ACC112 (cell line): ENCODE data around the gene AGAP1.

Experiments used
- H2AFZ ChIP-seq: fragments of 200-600 bp; sonication (generic); one replicate; pipeline ENCODE4 v1.6.0; 2017; ENCODE audit warnings: antibody characterized with exemption, low read length; ENCODE audit not compliant: unreplicated experiment
- H3K27ac ChIP-seq: fragments of 200-600 bp; sonication (generic); 2 replicates; pipeline ENCODE4 v1.5.1; 2014; ENCODE audit warnings: low read depth, mild to moderate bottlenecking, antibody characterized with exemption, low read length, moderate library complexity
- H3K27me3 ChIP-seq: fragments of 200-600 bp; sonication (generic); 2 replicates; pipeline ENCODE4 v1.6.1; 2014; ENCODE audit warnings: mild to moderate bottlenecking, antibody characterized with exemption, low read length, moderate library complexity, mixed read lengths; ENCODE audit not compliant: insufficient read depth
- H3K36me3 ChIP-seq: fragments of 200-600 bp; sonication (generic); 2 replicates; pipeline ENCODE4 v1.6.1; 2016; ENCODE audit warnings: mild to moderate bottlenecking, antibody characterized with exemption, low read length, moderate library complexity, mixed read lengths; ENCODE audit not compliant: insufficient read depth
- H3K4me1 ChIP-seq: fragments of 200-600 bp; sonication (generic); one replicate; pipeline ENCODE4 v1.6.1; 2016; ENCODE audit warnings: low read length, mixed read lengths; ENCODE audit not compliant: insufficient read depth, unreplicated experiment, control insufficient read depth
- H3K4me3 ChIP-seq: fragments of 200-600 bp; sonication (generic); 2 replicates; pipeline ENCODE4 v1.5.1; 2014; ENCODE audit warnings: mild to moderate bottlenecking, low read depth, low read length
- H3K79me2 ChIP-seq: fragments of 200-600 bp; sonication (generic); one replicate; pipeline ENCODE4 v1.6.0; 2016; ENCODE audit warnings: low read length; ENCODE audit not compliant: control insufficient read depth, unreplicated experiment, insufficient read depth

Gene AGAP1

DNA sequence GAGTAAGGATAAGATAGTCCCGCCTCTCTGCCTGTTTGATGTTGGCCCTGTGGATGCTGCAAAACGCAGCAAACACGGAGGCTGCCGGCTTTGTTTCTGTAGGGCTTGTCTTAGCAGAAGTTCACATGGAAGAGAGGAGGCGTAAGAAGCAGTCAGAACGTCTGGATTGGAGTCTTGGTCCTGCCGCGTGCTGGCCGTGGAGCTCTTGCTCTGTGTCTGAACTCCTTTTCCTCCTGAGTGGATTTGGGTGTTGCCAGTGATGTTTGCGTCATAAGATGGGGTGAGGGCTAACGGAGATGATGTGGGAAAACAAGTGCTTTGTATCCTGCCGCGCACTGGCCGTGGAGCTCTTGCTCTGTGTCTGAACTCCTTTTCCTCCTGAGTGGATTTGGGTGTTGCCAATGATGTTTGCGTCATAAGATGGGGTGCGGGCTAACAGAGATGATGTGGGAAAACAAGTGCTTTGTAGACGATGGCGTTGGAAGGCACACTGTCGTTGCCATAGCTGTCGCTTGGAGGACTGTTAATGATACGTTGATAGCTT is 240.9 kb downstream of the AGAP1 start:
- Histone ChIP-seq H2AFZ (no peak overlapping the region), H3K4me3 (no peak overlapping the region), H3K79me2 (no peaks in the 10 kb centered on the region), H3K27ac (no peak overlapping the region), H3K36me3 (no peaks in the 10 kb centered on the region), H3K27me3 (no peaks in the 10 kb centered on the region), H3K4me1 (no peaks in the 10 kb centered on the region)

DNA sequence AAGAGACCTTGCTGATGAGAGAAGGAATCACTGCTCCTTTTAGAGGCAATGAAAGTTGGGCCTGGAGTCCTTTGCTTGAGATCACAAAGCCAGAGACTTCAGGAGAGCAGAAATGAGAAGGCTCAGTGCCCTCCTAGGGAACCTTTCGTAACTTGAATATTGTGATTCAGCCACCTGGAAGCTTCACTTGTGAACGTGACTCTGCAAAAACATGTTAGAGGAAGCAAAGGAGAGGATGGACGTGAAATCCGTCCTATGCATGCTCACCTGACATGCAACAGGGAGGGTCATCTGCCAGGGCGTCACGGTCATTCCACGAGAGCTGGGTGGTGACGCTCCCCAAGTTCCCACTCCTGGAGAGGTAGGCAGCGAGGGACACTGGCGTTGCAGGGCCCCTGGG is 243.6 kb downstream of the AGAP1 start:
- Histone ChIP-seq H3K4me3 (no peak overlapping the region), H3K27me3 (no peaks in the 10 kb centered on the region), H3K27ac (no peak overlapping the region), H2AFZ (no peak overlapping the region), H3K79me2 (no peaks in the 10 kb centered on the region), H3K36me3 (no peaks in the 10 kb centered on the region), H3K4me1 (no peaks in the 10 kb centered on the region)

DNA sequence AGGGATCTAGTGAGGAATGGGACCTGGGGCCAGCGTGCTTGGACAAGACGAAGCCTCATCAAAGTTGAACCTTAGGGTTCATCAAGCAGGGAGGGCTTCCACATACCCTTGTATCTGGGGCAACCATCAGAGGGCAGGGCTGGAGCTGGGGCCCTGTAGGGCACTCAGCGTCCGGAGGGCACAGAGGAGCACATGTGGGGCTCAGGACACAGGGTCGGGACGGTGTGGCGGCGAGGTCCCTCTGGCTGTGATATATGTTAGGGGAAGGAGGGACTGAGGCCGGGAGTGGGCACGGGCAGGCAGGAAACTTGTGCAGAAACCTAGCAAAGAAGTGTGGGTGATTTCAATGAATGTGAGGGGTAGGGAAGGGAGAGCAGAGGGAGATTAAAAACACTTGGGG is 244.0 kb downstream of the AGAP1 start:
- no peak overlapping the region for H3K27ac ChIP-seq
- no peak overlapping the region for H3K4me3 ChIP-seq
- H3K27me3 ChIP-seq: no peaks in the 10 kb centered on the region
- no peaks in the 10 kb centered on the region for H3K36me3 ChIP-seq
- H3K4me1 ChIP-seq: no peaks in the 10 kb centered on the region
- no peaks in the 10 kb centered on the region for H3K79me2 ChIP-seq
- H2AFZ ChIP-seq: no peak overlapping the region

DNA sequence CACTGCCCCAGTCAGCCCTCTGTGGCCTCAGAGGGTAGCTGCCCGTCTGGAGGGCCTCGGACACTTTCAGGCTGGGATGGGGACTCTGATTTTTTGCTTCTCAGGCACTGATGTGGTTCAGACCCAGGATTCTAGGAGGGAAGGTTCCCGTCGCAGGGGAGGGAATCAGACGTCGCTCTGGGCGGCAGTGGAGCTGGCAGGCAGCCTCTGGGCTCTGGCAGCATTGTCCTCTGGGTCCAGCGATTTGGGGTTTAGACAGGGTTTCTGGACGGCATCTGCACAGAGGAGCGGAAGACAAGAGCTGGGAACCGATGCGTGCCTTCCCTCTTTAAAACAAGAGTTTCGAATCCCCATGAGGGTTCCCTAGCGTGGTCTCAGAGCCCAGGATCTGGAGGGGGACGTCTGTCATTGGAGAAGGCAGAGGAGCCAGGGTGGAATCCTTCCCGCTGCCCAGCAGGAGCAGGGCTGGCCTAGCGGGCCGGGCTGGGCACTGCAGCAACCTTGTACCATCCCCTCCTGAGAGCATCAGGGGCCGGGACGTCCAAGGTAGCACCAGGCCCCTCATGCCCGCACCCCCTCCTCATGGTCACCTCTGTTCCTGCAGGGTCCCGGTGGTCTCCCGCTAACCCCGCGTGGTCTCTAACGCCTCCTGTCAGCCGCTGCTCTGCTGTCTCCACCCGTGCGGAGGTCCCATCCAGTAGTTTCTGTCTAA is 246.0 kb downstream of the AGAP1 start:
- no peaks in the 10 kb centered on the region for H3K36me3 ChIP-seq

DNA sequence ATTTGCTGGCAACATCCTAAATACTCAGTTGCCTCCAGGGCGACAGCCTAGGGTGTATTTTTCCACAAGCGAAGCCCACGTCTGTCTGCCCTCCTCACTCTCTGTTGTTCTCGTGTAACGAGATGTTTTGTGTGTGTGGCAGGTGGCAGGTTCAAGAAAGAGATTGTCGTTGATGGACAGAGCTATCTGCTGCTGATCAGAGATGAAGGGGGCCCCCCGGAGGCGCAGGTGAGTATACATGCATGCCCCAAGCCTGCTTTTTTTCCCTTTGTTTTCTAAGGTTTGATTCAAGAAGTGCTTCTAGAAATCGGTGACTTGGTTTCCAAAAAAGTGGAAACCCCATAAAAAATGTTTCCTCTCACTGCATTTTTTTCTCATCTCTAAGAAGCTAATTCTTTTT is 247.0 kb downstream of the AGAP1 start:
- Histone ChIP-seq H3K4me1 (no peaks in the 10 kb centered on the region), H3K36me3 (no peaks in the 10 kb centered on the region), H3K79me2 (no peaks in the 10 kb centered on the region), H3K27ac (no peak overlapping the region), H3K27me3 (no peaks in the 10 kb centered on the region), H2AFZ (no peak overlapping the region), H3K4me3 (no peak overlapping the region)

More for the DNA sequence above, 246.0 kb downstream of the AGAP1 start:
- H3K4me3 ChIP-seq: no peak overlapping the region
- no peak overlapping the region for H3K27ac ChIP-seq
- H2AFZ ChIP-seq: no peak overlapping the region
- H3K79me2 ChIP-seq: no peaks in the 10 kb centered on the region
- no peaks in the 10 kb centered on the region for H3K27me3 ChIP-seq
- H3K4me1 ChIP-seq: no peaks in the 10 kb centered on the region

DNA sequence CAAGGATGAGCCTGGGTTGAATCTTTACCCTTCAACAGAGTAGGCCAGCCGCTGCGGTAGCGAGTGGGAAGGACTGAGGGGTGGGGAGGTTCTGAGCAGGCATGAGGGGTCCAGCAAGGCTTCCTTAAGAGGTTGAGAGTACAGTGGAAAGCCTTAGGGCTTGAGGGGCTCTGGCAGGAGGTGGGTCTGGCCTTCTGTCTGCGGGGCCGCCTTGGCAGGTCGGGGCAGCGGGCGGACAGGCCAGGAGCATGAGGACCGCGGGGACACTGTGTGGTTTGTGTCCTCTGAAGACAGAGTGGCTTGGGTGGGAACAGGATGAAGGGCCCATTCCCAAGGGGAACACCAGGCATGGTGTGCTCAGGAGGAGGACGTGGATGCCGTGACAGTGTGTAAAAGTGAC is 250.3 kb downstream of the AGAP1 start:
- no peaks in the 10 kb centered on the region for H3K4me1 ChIP-seq
- no peaks in the 10 kb centered on the region for H3K79me2 ChIP-seq

DNA sequence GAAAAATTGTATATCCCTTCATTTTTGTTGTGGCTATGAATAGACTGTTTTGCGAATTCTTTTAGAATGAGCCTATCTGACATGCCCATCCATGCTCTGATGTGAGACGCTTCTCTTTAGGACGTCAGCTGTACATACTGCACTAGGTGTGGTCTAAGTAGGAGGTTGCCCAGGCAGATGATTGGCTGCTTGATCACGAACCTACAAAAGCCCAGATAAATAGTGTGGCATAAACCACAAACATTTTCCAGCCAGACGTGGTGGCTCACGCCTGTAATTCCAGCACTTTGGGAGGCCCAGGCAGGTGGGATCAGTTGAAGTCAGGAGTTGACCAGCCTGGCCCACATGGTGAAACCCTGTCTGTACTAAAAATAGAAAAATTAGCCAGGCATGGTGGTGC is 251.8 kb downstream of the AGAP1 start:
- H3K4me3 ChIP-seq: no peak overlapping the region
- H2AFZ ChIP-seq: no peak overlapping the region
- no peaks in the 10 kb centered on the region for H3K27me3 ChIP-seq
- H3K79me2 ChIP-seq: no peaks in the 10 kb centered on the region
- H3K4me1 ChIP-seq: no peaks in the 10 kb centered on the region
- no peaks in the 10 kb centered on the region for H3K36me3 ChIP-seq
- no peak overlapping the region for H3K27ac ChIP-seq

More for the DNA sequence above, 250.3 kb downstream of the AGAP1 start:
- Histone ChIP-seq H3K27ac (no peak overlapping the region), H2AFZ (no peak overlapping the region), H3K4me3 (no peak overlapping the region), H3K27me3 (no peaks in the 10 kb centered on the region), H3K36me3 (no peaks in the 10 kb centered on the region)

DNA sequence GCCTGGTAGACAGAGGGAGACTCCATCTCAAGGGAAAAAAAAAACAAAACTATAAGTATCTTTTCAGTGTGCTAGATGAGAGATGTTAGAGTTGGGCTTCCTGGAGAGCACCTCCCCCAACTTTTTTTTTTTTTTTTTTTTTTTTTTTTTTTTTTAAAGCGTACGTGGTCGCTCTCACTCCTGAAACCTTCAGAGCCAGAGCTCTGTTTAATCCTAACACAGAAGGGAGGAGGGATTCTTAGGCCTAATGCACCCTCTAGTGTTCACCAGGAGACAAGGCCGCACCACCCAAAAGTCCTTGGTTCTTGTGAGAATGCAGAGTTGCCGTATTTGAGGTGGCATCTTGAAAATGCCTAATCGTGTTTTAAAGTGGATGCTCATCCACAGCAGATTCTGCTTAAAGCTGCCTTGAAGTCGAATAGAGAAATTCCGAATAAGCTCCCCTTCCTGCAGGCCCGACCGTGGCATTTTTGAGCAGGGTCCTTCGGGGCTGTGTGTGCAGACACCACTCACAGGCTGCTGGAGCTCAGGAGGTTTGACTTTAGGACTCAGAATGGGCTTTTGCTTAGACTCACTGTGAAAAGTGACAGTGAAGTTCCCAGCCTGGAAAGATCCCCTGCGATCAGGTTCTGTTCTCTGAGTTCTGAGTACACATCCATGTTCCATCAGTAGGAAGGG is 252.6 kb downstream of the AGAP1 start:
- Histone ChIP-seq H3K4me1 (no peaks in the 10 kb centered on the region), H3K27ac (no peak overlapping the region), H3K4me3 (no peak overlapping the region), H2AFZ (no peak overlapping the region), H3K27me3 (no peaks in the 10 kb centered on the region), H3K79me2 (no peaks in the 10 kb centered on the region), H3K36me3 (no peaks in the 10 kb centered on the region)

DNA sequence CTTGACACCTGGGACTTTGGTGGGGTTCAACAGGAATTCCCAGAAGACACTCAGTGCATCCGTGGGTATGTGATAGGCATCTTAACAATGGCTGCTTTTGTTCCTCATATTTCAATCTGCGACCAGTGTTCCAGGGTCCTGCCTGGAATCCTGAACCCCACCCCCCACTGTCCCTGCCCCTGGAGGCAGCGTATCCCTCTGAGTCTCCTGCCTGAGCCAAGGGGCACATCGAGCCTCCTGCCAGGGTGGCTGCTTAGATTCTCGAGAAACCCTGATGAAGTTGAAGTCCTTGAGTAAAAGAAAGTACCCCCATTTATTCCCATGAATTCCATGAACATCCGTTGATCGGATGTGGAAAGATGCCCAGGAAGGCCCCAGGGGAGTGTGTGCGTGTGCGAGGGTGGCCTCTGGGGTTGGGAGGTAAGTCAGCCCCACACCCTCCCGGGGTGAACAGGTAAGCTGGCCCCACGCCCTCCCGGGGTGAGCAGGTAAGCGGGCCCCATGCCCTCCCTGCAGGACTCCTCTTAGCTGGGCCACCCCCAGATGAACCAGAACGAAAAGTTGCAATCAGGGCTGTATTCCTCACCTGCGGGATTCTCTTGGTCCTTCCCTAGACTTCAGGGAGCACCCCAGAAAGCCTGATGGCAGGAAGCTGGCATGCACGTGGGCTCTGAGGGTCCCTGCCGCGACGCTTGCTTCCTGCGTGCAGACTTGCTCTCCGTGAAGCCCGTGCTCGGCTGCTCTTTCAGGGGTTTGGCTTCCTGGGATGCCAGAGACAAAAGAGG is 253.3 kb downstream of the AGAP1 start:
- Histone ChIP-seq H3K4me3 (no peak overlapping the region), H3K4me1 (no peaks in the 10 kb centered on the region), H3K27me3 (no peaks in the 10 kb centered on the region), H3K27ac (no peak overlapping the region), H3K36me3 (no peaks in the 10 kb centered on the region), H3K79me2 (no peaks in the 10 kb centered on the region), H2AFZ (no peak overlapping the region)

DNA sequence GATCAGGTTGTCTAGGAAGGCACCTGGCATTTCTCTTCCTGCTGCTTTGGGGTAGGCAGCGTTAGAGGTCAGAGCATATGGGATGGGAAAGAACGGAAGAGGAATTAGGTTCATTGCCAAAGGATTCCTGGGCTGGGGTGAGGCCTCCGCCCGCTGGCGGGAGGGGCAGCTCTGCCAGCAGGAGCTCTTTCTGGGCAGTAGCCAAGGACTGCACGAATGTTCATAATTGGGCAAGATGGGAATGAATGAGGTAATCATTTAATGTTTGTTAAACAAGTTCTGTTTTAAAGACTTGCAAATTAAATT is 253.9 kb downstream of the AGAP1 start:
- no peaks in the 10 kb centered on the region for H3K36me3 ChIP-seq
- no peaks in the 10 kb centered on the region for H3K27me3 ChIP-seq
- H3K4me1 ChIP-seq: no peaks in the 10 kb centered on the region
- no peak overlapping the region for H3K4me3 ChIP-seq
- no peak overlapping the region for H2AFZ ChIP-seq
- no peak overlapping the region for H3K27ac ChIP-seq
- H3K79me2 ChIP-seq: no peaks in the 10 kb centered on the region
